Measurements from ENCODE around the gene LYRM4.

Gene LYRM4

DNA sequence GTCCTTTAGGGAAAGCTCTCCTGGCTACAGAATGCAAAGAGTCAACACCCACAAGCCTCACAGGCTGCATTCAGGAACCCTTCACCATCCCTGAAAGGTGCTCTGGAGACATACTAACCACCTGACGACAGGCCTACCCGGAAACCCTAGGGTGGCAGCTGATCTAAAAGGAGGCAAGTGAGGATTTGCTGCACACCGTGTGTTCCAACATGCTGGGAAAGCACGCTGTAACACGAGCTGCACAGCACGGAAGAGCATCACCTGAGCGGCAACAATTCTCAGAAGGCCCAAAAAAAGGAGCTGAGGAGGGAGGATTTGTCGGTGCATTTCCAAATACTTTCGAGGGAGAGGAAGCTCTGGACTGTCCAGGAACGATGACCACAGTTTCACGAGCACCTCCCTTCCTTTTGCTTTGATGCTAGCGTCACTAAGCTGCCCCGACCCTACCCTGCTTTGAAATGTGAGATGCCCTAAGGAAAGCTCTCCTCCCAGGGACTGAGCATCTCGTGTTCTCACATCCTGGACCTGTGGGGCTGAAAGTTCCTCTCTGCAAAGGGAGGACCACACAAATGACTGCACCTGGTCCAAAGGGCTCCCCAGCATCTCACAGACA, 88.6 kb downstream of the LYRM4 start:
- DNase-seq: peak; percentile 39

DNA sequence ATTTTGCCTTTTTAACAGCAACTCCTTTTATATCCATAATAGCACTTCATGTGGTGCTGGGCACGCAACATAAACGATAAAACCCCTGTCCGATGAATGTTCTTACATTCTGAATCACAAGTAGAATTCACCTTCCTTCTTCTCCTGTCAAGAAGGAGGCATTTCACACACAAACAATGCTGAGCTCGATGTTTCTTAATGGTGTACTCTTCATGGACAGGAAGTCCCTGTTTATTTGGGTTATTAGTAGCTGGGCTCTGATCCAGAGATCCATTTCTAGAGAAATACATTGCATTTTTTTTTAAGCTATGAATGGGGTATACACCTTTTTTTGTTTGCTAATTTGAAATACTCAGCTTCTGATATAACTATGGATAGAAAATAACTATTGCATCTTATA, 93.2 kb downstream of the LYRM4 start:
- DNase-seq: no peak

DNA sequence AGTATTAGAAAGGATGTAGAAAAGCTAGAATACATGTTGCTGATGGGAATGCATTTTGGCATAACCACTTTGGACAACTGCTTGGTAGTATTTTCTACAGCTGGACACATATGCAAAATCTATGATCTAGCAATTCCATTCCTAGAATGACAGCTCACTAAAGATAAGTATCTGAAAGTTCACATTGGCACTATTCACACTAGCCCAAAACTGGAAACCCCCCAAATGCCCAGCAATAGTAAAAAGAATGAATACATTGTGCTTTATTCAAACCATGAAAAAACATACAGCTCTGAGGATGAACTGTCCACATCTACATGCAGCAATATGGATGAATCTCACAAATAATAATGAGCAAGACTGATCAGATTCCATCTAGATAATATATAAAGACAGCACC, 96.7 kb downstream of the LYRM4 start:
- no peak for DNase-seq

DNA sequence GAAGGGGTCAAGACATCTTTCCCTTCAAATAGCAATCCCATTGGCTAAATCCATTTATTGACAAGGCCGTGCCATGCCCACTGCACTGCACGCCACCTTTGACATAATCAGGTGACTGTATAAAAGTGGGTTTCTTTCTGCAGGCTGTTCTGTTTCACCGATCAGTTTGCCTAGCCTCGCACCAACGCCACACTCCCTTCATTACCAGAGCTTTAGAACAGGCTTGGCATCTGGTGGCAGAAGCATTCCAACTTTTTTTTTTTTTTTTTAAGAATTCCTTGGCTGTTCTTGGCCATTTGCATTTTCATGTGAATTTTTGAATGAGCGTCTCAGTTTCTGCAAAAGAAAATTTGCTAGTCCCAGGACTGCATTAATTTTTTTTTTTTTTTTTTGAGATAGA, 97.5 kb downstream of the LYRM4 start:
- no peak for DNase-seq

DNA sequence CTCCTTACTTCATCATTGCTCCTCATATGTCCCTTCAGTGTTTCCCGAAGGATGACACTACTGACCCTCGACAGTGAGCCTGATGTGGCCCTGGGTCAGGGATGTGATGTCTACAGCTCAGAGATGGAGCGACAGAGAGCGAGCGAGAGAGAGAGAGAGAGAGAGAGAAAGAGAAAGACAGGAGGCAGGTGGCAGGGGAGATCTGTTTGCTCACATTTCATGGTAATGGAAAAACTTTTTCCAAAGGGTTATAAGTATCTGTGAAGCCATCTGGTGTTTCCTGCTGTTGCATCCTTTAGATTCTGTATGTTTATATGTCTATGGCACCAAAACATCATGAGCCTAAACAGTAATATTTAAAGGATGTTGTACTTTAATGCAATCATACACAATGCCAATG, 98.4 kb downstream of the LYRM4 start:
- DNase-seq: no peak

DNA sequence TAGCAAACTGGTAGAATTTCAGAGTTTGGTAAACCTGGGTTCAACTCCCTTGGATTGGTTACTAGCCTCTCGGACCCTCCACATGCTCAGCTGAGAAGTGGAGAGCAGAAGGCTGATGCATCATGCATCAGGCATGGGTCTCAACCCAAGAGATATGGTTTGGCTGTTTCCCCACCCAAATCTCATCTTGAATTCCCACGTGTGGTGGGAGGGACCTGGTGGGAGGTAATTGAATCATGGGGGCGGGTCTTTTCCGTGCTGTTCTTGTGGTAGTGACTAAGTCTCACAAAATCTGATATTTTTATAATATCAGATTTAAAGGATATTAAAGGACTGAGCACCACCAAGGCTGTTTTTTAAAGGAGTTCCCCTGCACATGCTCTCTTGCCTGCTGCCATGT, 100.5 kb downstream of the LYRM4 start:
- DNase-seq: no peak

DNA sequence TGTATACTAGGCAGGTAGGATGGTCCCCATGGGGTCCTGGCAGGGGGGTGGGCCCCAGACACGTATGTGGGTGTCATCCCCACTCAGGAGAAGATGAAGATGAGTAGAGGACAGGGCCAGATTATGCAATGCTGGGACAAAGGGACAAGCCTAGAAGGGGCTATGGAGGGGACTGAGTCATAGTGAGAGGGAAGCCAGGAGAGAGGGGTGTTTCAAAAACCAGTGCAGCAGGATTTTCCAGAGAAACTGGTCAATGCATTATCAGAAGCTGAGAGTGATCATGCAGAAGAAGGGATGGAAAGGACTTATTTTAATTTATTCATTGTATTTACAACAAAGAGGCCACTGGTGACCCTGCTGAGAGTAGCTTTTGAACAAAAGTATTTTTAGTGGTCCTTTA, 101.6 kb downstream of the LYRM4 start:
- DNase-seq: no peak

DNA sequence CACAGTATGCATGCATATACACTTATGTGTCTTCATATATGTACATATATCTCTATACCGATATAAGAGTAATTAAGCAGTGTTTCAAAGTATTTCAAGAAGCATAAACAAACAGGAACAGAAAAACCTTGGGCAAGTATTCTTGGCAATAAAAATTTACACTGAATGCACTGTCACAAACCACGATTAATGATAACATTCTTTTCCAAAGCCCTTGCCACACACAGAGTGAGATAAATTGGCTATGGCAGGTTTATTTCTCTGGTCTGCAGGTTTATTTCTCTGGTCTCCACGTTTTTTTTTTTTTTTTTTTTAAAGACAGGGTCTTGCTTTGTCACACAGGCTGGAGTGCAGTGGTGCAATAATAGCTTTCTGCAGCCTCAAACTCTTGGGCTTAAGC, 102.6 kb downstream of the LYRM4 start:
- no peak for DNase-seq

DNA sequence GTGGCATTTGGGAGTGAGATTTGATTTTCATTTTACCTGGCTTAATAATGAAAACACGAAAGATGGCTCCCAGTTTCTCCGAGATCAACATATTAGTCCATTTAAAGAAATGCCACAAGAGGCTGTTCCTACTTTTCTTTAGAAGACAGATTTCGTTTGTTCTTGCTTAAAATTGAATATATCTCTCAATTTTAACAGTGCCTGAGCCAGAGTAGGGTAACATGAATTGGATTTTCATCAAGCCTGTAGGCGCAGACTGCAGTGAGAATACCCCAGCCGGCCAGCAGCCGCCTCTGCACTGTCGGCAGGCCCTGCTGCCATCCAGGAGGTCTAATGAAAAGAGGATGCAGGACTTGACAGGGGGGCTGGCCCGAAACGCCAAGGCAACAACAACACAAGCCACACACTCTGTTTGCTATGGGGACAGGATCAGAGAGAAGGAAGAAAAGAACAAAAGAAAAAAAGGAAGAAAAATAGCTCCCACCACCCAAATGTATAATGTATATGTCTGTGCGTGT, 103.1 kb downstream of the LYRM4 start:
- DNase-seq: peak; percentile 46

DNA sequence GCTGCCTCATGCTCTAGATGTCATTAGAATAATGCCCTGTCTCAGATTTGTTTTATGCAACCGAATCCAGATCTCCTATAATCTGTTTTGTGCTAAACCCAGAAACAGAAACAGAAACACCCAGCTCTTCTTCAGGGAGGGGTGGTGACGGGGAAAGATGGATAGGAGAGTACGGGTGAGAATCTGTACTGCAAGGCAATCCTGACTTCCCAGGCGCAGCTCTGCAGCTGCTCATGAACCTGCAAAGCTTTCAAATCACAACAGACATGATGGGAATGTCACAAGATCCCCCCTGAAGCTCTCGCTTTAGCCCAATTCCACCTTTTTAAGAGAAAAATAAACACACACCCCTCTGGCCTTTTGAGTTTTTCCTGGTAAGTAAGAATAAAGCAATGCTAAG, 104.1 kb downstream of the LYRM4 start:
- DNase-seq: no peak

DNA sequence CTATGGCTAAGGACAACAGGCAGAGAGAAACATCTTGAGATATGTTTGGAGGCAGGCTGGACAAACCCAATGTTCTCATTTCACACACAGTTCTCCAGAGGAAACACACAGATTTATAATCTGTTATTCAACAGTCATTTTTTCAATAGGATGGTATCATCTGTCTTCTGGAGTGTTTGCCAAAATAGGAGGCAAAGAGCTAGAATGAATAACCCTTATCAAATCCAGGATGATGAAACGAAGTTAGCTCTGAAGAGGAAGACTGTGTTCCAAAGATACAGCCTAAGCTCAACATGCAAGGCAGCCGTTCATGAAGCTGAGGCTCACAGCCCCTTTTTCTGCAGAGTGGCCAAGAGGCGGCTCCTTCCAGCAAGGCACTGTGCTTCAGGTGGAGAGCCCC, 104.8 kb downstream of the LYRM4 start:
- DNase-seq: no peak

DNA sequence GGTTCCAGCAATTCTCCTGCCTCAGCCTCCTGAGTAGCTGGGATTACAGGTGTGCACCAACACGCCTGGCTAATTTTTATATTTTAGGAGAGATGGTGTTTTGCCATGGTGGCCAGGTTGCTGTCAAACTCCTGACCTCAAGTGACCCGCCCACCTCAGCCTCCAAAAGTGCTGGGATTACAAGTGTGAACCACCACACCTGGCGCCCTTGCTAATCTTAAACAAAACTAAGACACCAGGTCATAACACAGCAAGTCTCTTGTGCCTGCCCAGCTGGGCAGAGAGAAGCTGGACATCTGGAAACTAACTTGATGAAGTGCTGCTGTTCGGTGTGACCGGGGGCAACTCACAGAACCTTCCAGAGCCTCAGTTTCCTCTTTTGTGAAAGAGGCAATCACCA, 107.6 kb downstream of the LYRM4 start:
- DNase-seq: no peak

DNA sequence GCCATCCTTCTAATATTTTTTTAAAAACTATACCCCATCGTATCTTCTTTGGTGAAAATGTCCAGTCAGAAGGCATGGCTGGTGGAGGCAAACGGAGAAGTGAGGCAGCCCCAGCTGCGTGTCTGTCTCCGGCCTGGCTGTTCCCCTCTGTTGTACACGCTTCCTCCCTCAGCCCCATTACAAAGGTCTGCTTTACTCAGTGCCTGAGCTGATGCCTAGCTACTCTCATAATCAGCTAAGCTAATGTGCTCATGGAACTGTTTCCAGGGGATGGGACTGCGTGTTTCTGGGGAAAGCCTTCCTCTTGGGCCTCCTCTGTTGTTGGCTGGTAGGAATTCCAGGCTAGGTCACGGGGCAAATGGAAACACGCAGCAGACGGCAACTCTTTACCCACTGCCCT, 108.3 kb downstream of the LYRM4 start:
- no peak for DNase-seq

DNA sequence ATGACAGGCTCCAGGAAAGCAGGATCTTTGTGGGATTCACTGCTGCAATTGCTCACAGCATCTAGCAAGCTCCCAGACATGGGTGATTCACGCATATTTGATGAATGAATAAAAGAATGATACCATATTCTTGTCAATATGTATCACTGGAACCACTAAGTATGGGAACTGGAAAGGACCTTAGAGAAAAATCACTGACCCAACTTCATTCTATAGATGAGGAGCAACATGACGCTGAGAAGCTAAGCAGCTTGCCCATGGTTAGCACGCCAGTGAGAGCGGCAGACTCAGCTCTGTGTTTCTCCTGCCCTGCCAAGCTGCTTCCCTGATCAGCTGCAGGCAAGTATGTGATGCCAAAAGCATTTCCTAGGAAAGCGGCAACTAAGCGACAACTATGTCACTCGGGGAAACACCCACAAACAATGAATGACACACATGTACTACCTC, 108.8 kb downstream of the LYRM4 start:
- no peak for DNase-seq

DNA sequence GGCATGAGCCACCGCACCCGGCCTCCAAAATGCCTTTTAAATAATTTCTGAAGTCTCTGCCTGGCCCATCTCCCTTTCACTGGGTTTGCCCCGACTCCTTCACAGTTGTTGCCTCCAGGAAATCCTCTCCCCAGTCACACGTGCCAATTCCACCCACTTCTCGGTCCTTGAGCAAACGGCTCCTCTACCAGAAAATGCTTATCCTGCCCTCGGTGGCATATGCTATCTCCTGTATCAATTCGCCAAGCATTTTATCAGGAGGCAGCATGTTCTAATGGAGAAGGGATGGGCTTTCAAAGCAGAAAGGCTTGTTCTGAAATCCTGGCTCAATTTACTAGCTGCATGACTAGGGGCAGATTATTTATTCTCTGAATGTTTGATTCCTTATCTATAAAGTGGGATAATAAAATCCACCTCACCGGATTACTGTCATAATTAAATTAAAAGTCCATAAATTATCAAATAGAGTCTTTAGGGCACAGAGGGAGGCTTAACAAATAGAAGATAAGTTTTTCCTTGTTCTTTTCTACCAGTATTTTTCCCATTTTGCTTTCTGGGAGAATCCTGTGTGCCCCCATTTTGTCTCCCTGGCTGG, 109.3 kb downstream of the LYRM4 start:
- no peak for DNase-seq

DNA sequence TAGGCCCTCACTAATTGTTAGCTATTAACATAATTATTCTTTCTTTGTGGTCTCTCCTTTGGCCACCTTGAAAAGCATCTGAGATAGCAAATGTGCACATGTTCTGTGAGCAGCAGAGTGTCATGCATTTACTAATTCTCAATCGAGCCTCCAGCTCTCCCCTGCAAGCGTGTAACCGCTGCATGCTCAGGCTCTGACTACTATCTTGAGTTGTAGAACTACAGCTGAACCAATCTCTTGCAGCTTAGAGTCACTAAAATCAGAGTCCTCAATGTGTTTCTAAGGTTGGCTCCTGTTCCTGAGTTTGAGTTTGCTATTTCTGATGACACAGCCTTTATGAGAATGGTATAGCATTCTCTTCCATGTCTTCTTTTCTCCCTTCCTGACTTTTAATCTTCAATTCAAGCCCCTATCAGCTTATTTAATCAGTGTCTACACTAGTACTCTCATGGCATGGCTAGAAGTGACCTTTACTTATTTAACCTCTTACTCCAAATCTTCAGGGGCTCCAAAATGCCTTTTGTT, 110.1 kb downstream of the LYRM4 start:
- no peak for DNase-seq

DNA sequence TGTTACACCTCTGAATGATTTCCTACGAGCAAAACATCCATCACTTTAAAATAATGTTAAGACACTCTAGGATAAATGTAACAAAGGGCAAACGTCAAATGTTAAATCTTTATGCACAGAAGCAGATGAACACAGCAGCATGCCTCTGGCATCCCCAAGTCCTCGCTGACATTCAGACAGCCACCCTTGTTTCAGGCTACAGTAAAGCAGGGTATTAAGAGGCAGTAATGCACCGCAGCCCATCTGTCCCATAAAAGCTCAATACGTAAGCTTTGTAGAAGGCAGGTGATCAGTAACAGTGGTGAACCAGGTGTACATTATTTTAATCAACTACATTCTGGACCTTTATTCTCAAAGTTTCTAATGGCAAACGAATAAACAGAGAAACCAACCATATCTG, 110.9 kb downstream of the LYRM4 start:
- DNase-seq: no peak

DNA sequence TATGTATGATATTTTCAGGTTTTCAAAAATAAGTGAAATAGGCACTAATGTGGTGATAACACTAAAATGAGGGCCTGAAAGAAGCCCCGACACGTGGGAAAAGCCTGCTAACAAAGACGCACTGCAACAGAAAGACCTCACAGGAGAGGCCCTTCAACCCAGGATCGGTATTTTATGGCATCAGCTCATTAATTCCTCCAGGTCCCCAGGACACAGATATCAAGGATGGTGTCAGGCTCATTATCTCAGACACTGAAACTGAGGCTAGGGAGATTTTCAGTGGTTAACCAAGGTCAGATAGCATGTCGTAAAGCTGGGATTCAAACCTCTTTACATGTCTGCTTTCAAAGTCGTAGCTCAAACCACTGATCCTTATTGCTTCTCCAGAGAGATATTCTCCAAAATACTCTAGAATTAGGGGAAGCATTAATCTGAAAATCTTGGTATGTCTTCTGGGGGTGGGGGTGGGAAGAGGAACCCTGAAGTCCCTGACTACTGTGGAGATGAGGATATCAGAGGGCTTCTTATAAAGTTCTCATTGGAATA, 111.5 kb downstream of the LYRM4 start:
- no peak for DNase-seq

DNA sequence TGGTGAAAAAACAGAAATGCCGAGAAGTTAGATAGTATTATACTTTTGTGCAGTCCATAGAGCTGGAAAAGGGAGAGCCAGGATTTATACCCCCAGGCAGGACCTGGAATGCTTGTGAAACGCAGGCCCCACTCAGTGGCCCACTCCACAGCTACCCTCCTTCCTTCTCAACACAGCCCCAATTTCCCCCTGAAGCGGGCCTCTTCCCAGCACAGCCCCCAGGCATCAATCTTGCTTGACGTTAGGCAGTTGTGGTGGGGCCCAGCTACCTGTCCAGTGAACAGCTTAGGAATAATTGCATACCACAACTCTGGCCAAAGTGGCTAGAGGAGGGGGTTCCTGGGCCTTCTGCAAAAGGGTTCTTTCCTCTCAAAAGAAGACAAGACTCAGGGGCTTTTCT, 114.4 kb downstream of the LYRM4 start:
- no peak for DNase-seq

DNA sequence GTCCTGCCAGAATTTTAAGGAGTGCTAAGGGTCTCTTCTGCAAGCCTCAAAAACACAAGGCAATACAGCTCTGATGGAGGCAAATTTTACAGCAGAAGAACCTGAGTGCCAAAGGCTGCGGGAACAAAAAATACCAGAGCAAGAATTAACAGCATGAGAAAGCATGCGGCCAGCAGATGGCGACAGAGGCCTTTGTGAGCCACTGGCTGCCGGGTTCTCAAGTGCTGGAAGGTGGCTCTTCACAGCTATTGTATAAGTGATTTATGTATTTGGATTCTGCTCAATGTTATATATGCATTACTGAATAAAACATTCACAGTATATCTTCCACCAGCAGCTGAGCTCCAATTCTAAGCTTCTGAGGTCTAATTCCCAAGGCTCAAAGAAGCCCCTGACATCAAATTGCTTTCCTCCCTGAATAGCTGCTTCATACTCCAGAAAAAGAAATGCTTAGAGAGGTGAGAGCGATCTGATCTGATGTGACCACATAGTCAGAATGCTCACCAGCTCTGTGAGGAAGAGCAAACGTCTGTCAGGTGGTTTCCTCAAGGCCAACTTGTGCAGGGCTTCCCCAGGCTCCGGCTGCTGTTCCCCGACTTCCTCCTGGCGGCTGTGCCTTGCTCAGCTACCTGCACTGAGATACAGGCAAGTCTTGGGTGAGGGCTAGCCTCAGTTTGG, 117.0 kb downstream of the LYRM4 start:
- peak; percentile 86 for DNase-seq

DNA sequence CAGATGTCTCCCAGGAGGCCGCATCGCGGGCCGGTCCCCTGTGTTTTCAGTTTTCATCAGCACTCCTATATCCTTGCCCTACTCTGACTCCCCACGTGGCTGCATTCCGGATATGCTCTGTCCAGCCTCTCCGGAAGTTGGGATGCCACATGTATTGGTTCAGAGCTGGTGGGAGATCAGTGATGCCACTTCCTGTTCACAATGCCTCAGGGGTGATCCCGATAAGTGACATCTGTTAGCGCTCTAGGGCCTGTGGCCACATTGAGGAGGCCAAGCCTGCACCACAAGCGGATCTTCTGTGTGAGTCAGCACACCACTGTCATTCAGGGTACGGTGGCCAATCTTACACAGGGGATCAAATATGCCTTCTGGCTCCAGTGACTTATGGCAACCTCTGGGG, 117.8 kb downstream of the LYRM4 start:
- no peak for DNase-seq

DNA sequence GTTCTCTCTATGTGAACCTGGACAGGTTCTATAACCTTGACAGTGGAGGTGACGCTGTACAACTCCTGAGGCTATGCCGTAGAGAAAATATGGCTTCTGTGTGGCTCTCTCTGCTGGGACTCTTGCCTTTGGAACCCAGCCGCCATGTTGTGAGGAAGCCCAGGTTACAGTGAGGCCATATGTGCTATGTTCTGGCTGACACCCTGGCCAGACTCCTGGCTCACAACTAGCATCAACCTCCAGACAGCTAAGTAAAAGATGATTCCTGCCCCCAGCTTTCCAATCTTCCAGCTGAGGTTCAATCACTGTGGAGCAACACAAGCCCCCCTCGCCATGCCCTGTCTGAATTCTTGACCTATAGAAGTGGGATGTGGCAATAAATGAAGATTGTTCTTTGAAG, 118.6 kb downstream of the LYRM4 start:
- no peak for DNase-seq

DNA sequence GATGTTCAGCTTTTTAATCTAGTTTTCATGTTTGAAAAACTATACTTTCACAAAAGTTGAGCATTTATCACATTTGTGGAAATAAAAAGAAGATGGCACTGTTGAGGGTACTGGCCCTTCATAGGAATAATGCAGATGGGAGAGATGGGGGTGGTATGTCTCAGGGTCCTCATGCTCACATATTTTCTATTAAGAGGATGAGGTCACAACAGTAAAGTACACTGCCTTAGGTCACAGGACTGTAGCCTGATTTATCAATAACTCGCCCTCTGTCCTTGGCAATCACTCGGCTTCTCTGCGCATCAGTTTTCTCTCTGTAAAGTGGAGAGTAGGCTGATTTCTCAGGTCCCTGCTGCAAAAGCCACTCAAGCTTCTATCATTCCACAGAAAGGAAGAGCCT, 119.7 kb downstream of the LYRM4 start:
- DNase-seq: no peak
